ENCODE data around the gene MAMDC4. TPM values are rescaled to one million over a fixed set of nuclear protein-coding genes. Genes with fewer than 3 reads are reported as not detected.

Gene MAMDC4
- total and polyA plus RNA-seq, 2 of the 13 experiments (the other 11 are each of a cell fraction or from before 2014, with no cell fraction given) = 6.0 to 6.8 TPM

DNA sequence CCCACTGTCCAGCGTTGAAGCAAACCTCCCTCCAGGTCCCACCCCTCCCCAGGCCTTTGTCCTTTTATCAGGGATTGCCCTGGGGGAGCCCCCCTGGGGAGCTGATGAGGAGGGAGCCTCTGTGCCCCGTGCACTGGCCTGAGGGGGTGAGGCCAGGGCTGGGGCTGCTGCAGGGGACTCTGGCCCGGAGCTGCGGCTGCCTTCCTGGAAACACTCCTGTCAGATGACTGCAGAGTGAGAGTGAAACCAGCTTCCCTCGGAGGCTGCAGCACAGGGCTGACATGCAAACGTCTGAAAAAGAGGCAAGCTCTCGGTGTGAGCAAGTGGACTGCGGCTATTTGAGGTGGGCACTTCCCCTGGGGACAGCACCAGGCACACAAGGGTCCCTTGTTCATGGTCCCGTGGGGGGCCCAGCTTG is 29.6 kb downstream of the MAMDC4 start (continued):
- TF ChIP-seq ZBTB39 (CRISPR knock-in tag; IDR thresholded peaks at IDR 0.05) (no peak), TCF7 (IDR thresholded peaks at IDR 0.05; ENCODE audit: low read depth) (no peak), ZSCAN20 (CRISPR knock-in tag; IDR thresholded peaks at IDR 0.05; ENCODE audit: borderline replicate concordance) (no peak), HOXA5 (CRISPR knock-in tag; IDR thresholded peaks at IDR 0.05) (no peak), SKI (IDR thresholded peaks at IDR 0.05; ENCODE audit: partially characterized antibody) (no peak), PAXIP1 (CRISPR knock-in tag; conservative IDR thresholded peaks at IDR 0.05) (0 out of 2 replicates have a peak, but pooled peaks have one; percentile 20), ATF1 (CRISPR knock-in tag; IDR thresholded peaks at IDR 0.05) (no peak), RARG (CRISPR knock-in tag; IDR thresholded peaks at IDR 0.05; ENCODE audit: low read depth) (no peak), ZNF512 (CRISPR knock-in tag; IDR thresholded peaks at IDR 0.05) (no peak), ZBTB3 (CRISPR knock-in tag; IDR thresholded peaks at IDR 0.05; ENCODE audit: borderline replicate concordance, low read depth) (no peak), RBM39 (IDR thresholded peaks at IDR 0.05; ENCODE audit: low read depth, low read length, poor library complexity, severe bottlenecking) (no peak), XBP1 (CRISPR knock-in tag; IDR thresholded peaks at IDR 0.05) (no peak), ZBTB25 (CRISPR knock-in tag; IDR thresholded peaks at IDR 0.05) (no peak), CHCHD3 (CRISPR knock-in tag; IDR thresholded peaks at IDR 0.05) (no peak), ZFAT (CRISPR knock-in tag; conservative IDR thresholded peaks at IDR 0.05) (no peak), HNRNPL (IDR thresholded peaks at IDR 0.05; ENCODE audit: low read depth, low read length) (no peak), ZBTB38 (CRISPR knock-in tag; IDR thresholded peaks at IDR 0.05) (no peak), ZBTB43 (CRISPR knock-in tag; conservative IDR thresholded peaks at IDR 0.05) (0 out of 2 replicates have a peak, but pooled peaks have one; percentile 41), ZNF605 (CRISPR knock-in tag; IDR thresholded peaks at IDR 0.05) (peak; percentile 15; the same call in 1 of the 2 replicates), ATRX (CRISPR knock-in tag; IDR thresholded peaks at IDR 0.05; ENCODE audit: borderline replicate concordance) (no peak), YEATS4 (CRISPR knock-in tag; IDR thresholded peaks at IDR 0.05; ENCODE audit: borderline replicate concordance) (no peak), ZEB1 (IDR thresholded peaks at IDR 0.05; ENCODE audit: insufficient replicate concordance, low read depth) (no peak)
